DMS153 (cell line): Measurements from ENCODE around the gene PLEKHA6.
A peak's percentile ranks its signal among the peaks of the same experiment; 100 is the strongest.

ENCODE experiments used
- DNase-seq: peaks from one replicate; lab custom pipeline; 2025; lab: John Stamatoyannopoulos, UW

The PLEKHA6 gene

DNA sequence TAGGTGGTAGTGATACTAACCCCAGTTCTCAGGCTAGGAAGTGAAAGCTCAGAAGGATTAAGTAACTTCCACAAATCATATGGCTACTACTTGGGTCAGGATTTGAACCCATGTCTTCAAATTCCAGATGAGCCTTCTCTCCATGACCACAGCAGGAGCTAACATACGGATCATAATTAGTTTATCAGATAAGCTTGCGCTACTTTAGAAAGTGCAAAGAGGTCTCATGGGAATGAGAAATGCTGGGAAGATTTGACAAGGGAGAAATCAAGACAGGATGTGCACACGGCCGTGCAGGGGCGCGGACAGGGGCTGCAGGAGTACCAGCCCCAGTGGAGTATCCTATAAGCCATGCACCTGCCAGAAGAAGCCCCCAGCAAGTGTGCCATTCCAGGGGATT lies 5.2 kb downstream of the PLEKHA6 start:
- DNase-seq = no peak

DNA sequence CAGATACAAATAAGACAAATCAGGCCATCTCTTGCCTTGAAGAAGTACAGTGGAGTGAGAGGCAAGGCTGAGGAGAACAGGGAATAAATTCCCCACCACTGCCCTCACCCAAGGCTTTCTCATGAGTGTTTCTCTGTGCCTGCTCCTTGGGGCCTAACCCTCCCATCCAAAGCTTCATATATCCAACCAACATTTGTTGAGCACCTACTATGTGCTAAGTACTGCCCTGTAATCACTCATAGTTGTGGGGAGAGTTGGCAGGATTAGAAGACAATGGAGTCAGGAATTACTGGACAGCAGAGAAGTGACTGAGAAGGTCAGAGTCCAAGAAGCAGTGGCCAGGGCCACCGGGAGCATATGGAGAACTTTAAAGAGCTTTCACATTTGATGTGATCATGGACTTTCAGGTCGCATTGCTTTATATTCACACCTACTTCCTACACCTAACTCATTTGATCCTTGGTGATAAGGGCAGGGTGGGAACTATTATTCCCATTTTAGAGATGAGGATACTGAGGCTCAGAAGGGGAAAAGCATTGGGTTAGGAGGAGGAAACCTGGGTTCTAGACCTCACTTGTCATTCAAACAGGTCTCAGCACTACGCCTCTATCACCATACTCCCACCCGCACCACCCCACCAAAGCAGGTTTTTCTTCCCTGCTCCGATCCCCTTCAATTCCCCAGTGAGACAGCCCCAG lies 6.4 kb downstream of the PLEKHA6 start:
- DNase-seq = no peak

DNA sequence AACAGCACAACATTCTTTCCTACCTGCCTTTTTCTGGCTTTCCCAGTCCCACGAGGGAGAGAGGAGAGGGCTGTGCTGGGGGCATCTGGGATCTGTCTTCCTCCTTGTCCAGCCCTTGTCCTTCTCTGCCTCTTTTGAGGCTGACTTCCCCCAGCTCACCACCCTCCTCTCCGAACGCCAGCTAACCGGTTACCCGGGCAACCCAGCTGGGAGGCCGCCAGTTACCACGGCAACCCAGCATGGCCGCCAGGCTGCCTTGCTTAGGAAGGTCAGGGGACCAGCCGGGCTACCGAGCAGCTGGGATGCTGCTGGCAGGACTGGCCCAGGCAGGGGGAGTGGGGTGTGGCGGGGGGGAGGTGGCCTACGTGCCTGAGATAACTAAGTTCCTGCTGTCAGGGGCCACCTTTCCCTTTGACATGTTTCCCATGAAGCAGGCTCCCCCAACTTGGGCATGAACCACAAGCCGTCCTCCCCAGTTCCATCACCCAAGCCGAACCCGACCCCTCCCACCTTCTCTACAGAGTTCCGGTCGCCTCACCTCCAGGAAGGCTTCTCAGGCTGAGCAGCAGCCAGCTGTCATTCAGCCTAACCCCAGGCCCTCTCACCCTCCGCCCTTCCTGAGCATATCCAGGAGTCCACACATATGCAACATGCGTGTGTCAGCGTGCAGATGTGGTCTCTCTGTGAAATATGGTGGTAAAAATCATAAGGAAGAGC lies 8.7 kb downstream of the PLEKHA6 start:
- peak; percentile 44 for DNase-seq

DNA sequence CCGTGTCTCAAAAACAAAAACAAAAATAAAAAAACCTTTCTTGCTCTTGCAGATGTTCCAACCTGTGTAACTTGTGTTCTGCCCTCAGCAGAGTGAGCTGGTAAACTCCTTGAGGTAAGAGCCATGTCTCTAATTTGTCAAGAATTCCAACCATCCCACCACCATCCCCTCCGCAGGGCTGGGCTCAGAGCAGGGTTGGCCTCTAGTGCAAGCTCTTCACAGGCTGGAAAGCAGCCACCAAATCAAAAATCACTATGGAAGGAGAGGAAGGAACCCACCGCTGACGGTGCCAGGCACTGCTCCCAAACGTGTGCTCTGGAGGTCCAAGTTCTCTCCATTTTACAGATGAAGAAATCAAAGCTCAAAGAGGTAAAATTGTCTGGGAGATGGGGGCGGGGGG lies 9.4 kb downstream of the PLEKHA6 start:
- DNase-seq = no peak

DNA sequence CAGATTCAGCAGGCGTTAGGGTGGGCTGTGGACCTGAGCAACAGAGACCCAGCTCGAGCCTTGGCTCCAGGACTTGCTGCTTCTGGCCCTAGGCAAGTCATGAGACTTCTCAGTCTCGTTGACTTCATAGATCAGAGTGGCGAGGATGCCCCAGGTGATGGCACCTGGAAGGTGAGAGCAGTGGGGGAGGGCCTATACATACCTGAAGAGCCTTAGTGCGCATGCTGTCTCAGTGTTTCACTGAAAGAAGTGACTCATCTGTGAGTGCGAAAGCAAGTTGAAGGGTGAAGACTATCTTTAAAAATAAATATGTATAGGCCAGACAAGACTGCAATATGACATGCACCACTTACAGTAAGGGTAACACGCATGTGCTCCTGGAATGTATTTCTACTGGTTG lies 10.1 kb downstream of the PLEKHA6 start:
- DNase-seq = no peak

DNA sequence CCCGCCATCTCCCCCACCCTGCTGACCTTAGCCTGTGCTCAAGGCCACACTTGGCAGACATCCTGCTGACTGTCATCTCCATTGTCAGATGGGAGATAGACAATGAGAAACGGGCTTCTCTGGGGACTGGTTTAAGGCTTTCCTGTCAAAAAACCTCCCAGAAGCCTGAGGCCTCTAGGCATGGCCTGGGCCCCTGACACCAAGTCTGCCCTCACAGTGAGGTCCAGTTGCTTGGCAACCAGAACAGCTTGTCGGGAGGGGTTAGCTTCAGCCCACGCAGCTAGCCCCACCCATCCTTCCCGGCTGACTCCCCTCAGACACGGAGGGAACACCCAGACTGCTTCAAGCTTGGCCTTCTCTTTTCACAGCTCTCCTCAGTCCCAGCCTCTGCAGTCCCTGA lies 11.0 kb downstream of the PLEKHA6 start:
- no peak for DNase-seq

DNA sequence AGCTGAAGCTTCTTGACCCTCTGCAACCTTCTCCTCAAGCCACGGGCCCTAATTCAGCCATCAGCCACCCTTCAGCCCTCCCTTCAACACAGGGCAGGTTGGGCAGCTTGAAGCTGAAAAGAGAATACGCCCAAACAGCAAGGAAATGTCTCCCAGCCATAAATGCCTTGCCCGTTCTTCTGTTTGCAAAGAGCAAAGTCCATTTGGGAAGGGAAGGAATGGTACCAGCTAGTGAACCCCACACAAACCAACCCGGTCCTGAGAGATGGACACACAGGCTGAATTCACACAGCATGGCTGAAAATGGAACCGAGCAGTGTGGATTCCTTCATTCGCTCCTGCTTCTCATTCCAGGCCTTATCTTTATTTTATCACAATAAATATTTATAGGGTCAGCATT lies 11.5 kb downstream of the PLEKHA6 start:
- DNase-seq = no peak

DNA sequence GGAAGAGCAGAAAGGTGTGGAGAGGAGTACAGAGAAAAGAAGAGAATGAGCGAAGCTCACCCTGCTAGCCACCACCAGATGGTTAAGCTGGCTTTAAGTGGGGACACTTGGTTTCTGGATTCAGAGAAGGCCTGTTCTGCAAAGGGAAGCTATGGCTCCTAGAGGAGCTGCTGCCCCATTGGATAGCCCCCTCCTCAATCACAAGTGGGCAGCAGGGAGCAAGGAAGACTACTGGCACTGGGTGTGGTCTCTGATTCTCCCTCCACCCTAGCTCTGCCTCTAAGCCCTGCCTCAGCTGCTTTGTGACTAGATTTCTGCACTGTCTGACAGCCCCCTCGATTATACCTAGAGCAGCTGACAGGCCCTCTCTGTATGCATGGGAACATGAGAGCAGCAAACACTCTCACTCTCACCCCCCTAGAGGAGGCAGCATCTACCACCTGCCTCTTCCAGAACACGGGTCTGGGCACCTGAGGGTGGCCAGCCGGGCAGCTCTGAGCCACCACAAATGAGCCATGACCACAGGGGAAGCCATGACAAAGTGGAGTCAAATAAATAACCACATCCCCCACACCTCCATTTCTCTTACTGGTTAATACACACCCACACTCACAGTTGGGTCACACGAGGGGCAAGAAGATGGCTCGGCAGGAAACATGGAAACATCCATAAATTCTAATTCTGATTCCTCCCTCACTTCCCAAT lies 13.6 kb downstream of the PLEKHA6 start:
- DNase-seq = no peak

DNA sequence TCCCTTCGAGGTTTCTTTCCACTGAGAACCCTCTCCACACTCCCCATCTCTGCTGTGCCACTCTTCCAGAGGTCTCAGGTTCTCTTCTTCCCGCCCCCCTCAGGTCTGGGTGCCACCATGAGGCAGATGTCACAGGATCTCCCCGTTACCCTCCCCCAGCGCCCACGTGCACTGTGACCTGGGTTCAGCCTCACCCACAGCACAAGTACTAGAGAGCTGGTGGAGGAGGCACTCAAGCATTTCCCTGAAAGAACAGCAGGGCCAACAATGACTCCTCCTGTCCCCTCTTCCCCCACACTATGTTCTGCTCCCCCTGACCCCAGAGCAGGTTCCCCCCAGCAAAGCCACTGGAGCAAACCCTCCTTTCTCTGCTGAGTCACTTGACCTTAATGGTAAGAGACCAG lies 14.3 kb downstream of the PLEKHA6 start:
- DNase-seq = no peak

DNA sequence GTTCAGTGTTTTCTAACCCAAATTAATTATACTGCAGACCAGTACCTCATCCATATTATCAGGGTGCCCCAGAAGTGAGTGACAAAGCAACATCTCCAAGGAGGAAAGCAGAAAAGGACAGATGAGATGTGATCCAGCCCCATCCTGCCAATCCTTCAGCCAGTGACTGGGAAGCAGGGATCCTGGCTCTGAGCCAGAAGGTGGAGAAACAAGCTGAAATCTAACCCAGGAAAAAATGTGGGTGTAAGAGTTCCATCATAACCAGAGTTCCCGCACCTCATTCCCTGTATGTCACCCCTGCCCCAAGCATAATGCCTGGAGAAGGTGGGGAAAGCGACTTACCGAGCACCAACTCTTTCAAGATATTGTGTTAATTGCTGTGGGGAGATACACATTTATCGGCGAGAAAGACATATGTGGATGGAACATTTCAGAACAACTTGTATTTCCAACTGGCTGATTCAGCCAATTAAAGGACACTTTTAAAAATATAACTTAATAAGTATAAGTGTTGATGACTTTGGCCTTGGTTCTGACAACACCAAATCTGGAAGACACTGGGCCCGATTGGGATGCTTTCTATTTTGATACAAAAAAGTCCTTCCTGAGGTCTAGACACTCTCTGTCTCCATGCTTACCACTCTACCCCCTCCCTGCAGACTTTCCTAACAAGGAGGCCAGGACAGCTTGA lies 14.9 kb downstream of the PLEKHA6 start:
- no peak for DNase-seq

DNA sequence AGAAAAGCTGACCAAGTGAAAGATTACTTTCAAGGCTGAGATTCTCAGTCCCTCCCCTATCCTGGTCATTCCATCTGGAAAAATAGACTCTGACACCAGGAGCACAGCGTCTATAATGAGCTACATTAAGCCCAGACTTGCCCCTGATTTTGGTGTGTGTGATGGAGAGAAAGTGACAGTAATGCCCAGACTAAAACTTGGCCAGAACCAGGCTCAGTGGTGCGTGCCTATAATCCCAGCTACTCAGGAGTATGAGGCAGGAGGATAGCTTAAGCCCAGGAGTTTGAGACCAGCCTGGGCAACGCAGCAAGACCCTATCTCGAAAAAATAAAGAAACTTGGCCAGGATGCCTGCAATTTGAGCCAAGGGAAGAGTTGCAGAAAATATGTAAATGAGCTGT lies 15.9 kb downstream of the PLEKHA6 start:
- DNase-seq = no peak

DNA sequence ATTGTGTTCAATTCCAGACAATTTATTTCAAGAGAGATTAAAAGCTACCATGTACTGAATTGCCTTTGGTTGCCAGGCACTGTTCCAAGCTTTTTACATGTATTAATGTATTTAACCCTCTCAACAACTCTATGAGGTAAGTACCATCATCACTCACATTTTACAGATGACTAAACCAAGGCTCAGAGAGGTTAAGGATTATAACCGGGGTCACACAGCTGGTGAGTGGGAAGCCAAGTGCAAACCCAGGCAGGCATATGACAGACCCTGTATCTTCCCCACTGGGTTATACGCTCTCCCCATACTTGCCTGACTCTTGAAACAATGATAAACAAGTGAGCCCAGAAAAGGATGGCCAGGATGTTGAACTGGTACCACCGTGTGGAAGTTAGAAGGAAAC lies 16.5 kb downstream of the PLEKHA6 start:
- no peak for DNase-seq

DNA sequence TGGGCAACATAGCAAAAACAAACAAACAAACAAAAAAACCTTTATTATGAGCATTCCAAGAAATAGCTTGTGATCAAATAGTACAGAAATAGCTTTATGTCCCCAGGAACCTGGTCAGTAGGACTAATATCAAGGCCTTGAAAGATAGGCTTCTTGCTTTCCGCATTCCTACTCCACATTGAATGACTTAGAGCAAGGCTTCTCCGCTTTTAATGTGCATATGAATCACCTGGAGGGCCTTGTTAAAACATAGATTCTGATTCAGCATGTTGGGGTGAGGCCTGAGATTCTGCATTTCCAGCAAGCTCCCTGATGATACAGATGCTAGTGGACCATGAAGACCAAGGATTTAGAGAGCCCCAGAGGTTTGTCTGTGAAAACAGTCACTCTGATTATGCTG lies 17.4 kb downstream of the PLEKHA6 start:
- DNase-seq = no peak

DNA sequence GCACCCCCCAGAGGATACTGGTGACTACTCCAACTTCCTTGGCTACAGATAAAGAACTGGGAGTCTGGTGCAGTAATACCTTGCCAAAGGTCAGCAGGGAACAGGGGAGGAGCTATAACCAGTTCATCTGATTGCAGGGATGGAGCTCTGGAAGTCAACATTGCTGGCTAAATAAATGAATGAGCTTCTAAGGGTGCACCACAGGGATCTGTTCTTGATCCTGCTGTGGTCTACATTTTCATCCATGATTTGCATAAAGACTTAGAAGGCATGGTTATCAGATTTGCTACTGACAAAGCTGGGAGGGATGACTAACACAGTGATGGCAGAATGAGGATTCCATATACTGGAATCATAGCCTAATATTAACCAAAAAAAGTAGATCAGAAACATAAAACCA lies 18.3 kb downstream of the PLEKHA6 start:
- DNase-seq = peak; percentile 41

DNA sequence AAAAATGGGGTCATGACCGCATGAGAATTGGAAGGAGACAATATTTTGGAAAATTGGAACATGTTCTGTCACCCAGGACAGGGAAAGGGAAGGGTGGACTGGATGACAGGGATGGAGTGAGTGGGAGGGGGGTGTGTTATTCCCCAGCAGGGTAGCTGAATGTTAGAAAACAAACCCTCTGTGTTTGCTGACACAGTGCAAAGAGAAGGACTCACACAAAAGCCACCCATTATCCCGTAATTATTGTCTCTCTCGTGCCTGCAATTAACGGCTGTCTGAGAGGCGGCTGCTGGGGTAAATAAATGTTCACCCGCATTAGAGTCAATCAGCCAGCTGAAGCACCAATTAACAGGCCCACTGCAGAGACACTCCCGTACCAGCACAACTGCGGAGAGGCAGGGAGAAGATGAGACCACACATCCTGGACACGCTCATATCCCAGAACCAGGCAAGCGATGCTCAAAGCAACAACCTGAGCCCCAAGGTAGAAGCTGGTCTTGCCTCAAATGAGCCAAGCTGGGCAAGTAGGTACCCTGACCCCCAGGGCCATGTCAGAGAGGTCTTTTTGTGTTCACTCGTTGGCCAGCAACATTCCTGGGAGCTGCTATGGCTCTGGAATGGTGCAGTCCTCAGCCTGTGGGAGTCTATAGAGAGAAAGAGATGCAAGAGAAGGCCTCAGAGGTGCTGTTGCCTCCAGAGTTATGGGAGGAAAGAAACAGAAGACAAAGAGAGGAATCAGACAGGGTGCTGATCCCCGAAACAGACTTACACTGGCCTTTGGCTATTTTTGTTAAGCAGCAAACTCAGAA lies 19.4 kb downstream of the PLEKHA6 start:
- peak; percentile 97 for DNase-seq

DNA sequence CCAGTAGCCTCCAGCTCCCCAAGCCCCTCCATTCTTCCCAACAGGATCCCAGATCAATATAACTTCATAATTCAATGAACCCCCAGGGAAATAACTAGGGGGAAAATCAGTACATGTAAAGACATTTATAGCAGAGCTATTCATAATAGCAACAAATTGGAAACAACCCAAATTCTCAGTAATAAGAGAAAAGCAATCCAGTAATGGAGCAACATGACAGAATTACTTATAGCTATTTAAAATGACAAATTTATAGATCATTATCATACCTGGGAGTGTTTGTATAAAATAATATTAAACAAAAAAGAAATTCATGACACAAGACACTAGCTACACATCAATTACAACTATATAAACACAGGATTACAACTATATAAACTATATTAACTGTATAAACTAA lies 20.2 kb downstream of the PLEKHA6 start:
- no peak for DNase-seq

DNA sequence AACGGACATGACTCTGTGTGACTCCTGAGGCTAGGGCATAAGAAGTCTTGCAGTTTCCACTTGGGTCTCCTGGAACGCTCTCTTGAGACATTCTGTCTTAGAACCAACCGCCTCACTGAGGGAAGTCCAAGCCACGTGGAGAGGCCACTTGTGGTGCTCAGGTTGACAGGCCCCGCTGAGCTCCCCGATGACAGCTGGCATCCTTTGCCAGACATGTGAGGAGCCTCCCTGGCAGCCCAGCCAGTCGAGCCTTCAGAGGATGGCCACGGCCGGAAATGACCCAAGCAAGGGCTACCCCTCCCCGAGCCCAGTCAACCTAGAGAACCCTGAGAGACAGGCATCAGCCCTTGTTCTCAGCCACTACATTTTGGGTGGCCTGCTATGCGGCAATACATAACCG lies 20.7 kb downstream of the PLEKHA6 start:
- DNase-seq = no peak

DNA sequence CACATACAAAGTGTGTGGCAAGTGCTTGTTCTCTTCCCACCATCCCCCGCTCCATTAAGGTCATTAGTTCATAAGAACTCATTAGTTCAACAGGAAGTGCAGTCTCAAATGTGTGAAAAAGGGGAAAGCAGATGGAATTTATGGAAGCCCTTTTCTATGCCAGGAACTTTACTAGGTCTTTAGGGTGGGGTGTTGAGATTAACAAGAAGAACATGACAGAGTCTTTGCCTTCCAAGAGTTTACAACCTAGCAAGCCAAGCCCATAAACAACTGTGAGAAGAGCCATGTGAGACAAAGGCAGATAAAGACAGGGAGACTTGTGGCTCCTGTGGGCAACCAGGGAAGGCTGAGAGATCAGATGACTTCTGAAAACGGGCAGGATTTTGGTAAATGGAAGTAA lies 21.4 kb downstream of the PLEKHA6 start:
- DNase-seq = no peak

DNA sequence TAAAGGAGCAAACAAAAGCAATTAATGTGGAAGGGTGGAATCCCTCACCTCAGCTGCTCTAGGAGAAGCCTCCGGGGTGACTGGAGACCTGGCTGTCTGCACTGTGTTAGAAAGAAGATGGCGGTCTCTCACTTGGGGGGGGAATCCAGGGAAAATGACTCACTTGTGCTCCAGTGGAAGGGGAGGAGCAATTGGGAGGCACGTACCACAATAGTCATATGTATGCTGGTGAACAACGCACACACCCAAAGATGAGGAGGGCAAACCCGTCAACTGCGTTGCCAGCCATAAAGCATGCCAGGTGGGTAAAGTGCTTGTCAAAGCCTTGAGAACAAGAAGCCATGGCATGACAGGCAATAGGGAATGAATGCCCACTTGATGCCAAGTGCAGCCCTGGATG lies 22.1 kb downstream of the PLEKHA6 start:
- DNase-seq = no peak

DNA sequence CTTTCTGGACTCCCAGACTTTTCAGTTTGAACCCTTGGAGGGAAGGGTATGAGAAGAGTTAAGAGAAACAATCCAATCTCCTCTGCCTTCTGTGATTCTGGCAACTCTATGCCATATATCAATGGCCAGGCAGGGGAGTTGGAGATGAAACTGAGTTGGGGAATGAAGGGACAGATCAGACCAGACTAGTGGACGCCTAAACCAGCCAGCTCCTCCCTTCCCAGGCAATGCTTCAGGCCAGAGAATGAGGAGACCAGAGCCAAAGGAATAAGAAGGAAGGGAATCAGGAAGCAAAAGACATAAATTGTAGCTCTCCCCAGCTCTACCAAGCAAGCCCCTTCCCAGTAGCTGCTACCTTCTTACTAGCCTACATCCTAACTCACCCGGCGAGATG lies 22.7 kb downstream of the PLEKHA6 start:
- DNase-seq = no peak

DNA sequence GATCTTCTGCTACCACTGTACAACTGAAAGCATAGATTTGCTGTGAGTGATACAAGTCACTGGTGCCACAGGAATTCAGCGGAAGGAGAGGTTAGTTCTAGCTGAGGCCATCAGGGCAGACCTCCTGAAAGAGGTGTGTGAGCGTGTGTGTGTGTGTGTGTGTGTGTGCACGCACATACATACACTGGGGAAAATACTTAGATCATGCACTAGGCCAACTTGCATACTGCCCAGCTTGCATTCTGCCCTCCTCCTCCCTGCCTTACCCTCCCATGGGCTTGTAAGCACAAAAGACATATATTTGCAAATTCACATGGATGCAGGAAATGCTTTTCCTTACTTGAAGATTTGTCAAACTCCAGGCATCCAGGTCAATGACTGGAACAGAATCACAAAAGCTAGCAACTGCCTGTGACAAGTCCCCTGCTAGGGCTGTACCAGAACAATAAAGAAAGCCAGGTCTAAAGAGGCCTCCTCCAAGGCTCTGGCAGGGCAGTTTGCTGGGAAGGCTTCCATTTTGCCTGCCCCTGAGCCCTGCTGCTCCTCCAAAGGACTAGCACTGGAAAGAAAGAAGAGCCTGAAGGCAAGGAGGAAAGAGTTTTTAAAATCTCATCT lies 23.2 kb downstream of the PLEKHA6 start:
- no peak for DNase-seq
